Activated CD4-positive, alpha-beta memory T cell treated with anti-CD3 and anti-CD28 coated beads for 36 hours (primary cell): ENCODE results near the gene GALNT7. TPM values are rescaled to one million over a fixed set of nuclear protein-coding genes. Genes with fewer than 3 reads are reported as not detected.

Experiments
- CTCF ChIA-PET: fragments of 350-600 bp; sonication (Branson Sonifier 250); formaldehyde crosslinking; loops from one replicate; lab custom pipeline; 2021; ENCODE audit warnings: antibody characterized with exemption, inconsistent platforms; lab: Charles Lee
- POLR2A ChIA-PET: fragments of 350-600 bp; sonication (Branson Sonifier 250); formaldehyde crosslinking; loops from one replicate; lab custom pipeline; 2021; ENCODE audit warnings: antibody characterized with exemption; lab: Charles Lee
- DNase-seq: peaks from one replicate; pipeline ENCODE4 v3.0.0-alpha.2; 2020
- H3K27ac Mint-ChIP-seq: one replicate; pipeline ENCODE4 v1.8.0; 2021; ENCODE audit warnings: mixed read lengths
- H3K27me3 Mint-ChIP-seq: one replicate; pipeline ENCODE4 v1.8.0; 2021; ENCODE audit warnings: mixed read lengths
- H3K36me3 Mint-ChIP-seq: one replicate; pipeline ENCODE4 v1.8.0; 2021; ENCODE audit warnings: mixed read lengths
- H3K4me1 Mint-ChIP-seq: one replicate; pipeline ENCODE4 v1.8.0; 2021; ENCODE audit warnings: low read depth, mixed read lengths
- H3K4me3 Mint-ChIP-seq: one replicate; pipeline ENCODE4 v1.8.0; 2021; ENCODE audit warnings: mild to moderate bottlenecking, mixed read lengths
- H3K9me3 Mint-ChIP-seq: one replicate; pipeline ENCODE4 v1.8.0; 2021; ENCODE audit warnings: mixed read lengths
- intact Hi-C: fragments of 100-400 bp; cut with micrococcal nuclease; formaldehyde crosslinking; loops from one replicate; pipeline ENCODE4 v1.15.1; 2023
- total RNA-seq, 2 experiments: library from RNA; stranded (reverse); gene quantifications; one replicate each; pipeline ENCODE4 v1.2.3, GENCODE V29; 2021

Gene GALNT7
- total RNA-seq, 2 experiments from 2014 or later, result 14.4 to 16.0 TPM

DNA sequence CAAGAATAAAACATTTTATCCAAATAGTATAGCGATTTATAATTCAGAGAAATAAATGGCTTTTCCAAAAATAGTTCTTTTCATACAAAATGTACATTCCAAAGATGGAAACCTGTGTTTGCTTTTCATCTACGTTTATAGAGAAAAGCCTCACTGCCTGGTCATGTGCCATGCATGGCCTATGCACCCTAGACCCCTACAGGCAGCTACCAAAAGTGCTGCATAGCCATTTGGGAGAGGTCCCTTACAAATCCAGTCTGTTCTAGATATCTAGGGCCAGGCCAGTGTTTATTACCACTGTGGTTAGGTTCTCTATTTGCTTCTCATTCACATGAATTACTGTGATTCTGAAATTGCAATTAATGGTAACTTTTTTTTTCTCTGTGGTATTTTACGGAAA, 148.4 kb downstream of the GALNT7 start:
- H3K9me3 Mint-ChIP-seq, result no peaks in the 10 kb centered on the region
- H3K27me3 Mint-ChIP-seq, result no peaks in the 10 kb centered on the region
- no peak overlapping the region for H3K4me3 Mint-ChIP-seq
- intact Hi-C loops, result loop anchor here (5.0 kb wide), 2 partner anchors 300 to 840 kb away; no protein-coding TSS in a partner anchor
- ChIA-PET CTCF (interaction anchor here (7.4 kb wide), 1 partner anchor 99 kb away, joined by 150 read pairs; no protein-coding TSS in a partner anchor), POLR2A (no interaction called here)
- H3K27ac Mint-ChIP-seq, result no peak overlapping the region
- H3K4me1 Mint-ChIP-seq, result peaks cover 12% of the 10 kb centered on the region
- H3K36me3 Mint-ChIP-seq, result peaks cover 11% of the 10 kb centered on the region
- no peak for DNase-seq

DNA sequence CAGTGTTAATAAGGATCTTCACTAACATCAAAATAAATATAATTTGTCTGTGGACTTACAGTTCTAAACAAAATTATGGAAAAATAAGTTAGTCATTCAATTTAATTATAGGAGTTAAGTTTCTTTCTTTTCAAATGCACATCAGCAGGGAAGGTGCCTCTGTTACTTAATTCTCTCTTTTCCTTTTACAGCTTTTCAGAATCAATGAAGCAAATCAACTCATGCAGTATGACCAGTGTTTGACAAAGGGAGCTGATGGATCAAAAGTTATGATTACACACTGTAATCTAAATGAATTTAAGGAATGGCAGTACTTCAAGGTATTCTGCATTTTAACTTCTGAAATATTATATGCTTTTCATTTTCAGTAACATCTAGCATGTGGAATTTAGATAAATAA, 149.6 kb downstream of the GALNT7 start:
- Mint-ChIP-seq H3K27me3 (no peaks in the 10 kb centered on the region), H3K36me3 (peaks cover 11% of the 10 kb centered on the region), H3K4me1 (peaks cover 12% of the 10 kb centered on the region), H3K4me3 (no peak overlapping the region), H3K27ac (no peak overlapping the region), H3K9me3 (no peaks in the 10 kb centered on the region)
- POLR2A ChIA-PET, result interaction anchor here (0.8 kb wide), 1 partner anchor 17 kb away, joined by 3 read pairs; the partner anchor contains the start of gene HMGB2
- CTCF ChIA-PET, result interaction anchor here (0.7 to 7.4 kb wide), 10 partner anchors 13 to 305 kb away, joined by 3 to 150 read pairs (median 8); partner anchors contain the start of gene SAP30
- intact Hi-C loops, result loop anchor here (1.0 to 5.0 kb wide), 6 partner anchors 16 to 839 kb away; partner anchors contain the start of gene HMGB2
- no peak for DNase-seq

DNA sequence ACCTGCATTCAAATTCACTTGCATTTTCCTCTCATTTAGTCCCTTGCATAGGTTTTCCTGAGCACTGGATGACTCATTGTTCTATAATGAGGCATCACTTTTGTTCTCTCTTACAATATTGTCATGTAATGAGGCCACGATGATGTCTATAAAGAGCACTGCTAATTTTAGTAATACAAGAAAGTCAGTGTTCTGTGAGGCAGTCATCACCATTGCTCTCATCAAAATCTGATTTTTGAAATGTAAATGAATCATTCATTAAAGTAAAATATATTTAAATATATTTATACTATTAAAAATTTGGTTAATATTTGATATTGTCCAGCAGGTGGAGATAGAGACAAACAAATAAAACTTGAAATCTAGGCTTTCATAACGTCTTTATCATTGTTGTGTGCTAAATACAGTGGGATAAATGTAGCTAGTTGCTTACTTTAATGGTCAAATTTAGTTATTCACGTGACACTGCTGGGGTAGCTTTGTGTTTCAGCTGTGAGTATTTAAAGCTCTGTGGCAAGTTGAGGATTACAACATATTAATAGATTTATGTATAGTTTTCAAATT, 150.1 kb downstream of the GALNT7 start:
- H3K9me3 Mint-ChIP-seq, result no peaks in the 10 kb centered on the region
- H3K4me3 Mint-ChIP-seq, result no peak overlapping the region
- CTCF ChIA-PET, result interaction anchor here (0.7 to 7.4 kb wide), 21 partner anchors 8 to 848 kb away, joined by 3 to 150 read pairs (median 4); partner anchors contain the start of gene SAP30
- no peaks in the 10 kb centered on the region for H3K27me3 Mint-ChIP-seq
- peaks cover 11% of the 10 kb centered on the region for H3K36me3 Mint-ChIP-seq
- no peak overlapping the region for H3K27ac Mint-ChIP-seq
- peaks cover 12% of the 10 kb centered on the region for H3K4me1 Mint-ChIP-seq
- intact Hi-C loops, result loop anchor here (1.0 to 5.0 kb wide), 7 partner anchors 16 to 839 kb away; partner anchors contain the start of genes HMGB2 and SAP30
- DNase-seq, result no peak
- POLR2A ChIA-PET, result interaction anchor here (0.8 kb wide), 1 partner anchor 16 kb away, joined by 3 read pairs; the partner anchor contains the start of gene HMGB2

DNA sequence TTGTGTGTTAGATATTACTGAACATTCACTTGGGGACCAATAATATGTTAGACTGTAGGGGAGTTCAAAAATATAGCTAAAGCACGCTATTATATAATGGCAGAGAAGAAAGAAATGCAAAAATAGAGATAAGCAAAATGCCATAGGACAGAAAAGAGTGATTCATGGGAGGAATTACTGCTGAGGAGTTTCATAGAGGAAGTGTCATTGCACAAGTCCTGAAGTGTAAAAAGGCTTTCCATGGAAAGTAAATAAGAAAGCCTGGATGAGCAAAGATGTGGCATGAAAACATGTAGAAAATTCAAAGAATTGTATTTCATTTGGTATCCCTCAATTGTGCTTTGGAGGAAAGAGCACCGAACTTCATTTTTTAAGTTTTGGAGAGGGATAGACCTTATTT, 151.1 kb downstream of the GALNT7 start:
- ChIA-PET CTCF (interaction anchor here (0.7 to 7.4 kb wide), 14 partner anchors 12 to 306 kb away, joined by 3 to 150 read pairs (median 6); partner anchors contain the start of gene SAP30), POLR2A (no interaction called here)
- H3K36me3 Mint-ChIP-seq, result peaks cover 11% of the 10 kb centered on the region

DNA sequence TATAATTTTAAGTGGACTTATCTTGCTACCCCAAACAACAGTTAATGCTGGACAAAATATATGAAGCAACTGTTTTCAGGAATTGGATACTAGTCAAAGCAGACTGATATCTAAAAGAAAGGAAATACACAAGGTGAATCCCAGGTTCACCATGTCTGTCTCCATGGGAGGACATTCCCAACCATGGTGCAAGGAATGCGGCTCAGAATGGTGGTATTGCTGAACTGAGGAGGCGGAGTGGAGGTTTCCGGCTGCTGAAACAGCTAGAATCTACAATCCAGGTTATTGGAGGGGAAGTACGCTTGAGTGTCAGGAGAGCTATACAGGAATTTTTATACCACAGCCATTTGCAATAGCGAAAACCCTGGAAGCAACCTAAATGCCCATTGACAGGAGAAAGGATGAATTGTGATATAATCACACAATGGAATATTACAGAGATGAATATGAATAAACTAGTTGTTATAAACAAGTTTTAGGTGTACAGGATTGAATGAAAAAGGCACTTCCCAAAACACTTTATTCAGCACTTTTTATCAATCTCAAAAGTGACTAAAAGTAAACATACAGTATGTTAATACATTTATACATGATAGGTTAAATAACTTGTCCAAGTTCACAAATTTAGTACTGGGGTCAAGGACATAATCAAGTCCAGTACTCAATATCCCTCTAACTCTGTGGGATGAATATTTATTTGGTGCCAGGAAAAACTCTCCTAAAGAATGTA, 156.6 kb downstream of the GALNT7 start:
- POLR2A ChIA-PET, result no interaction called here
- H3K4me1 Mint-ChIP-seq, result no peaks in the 10 kb centered on the region
- H3K27ac Mint-ChIP-seq, result no peak overlapping the region
- DNase-seq, result no peak
- no peaks in the 10 kb centered on the region for H3K9me3 Mint-ChIP-seq
- H3K36me3 Mint-ChIP-seq, result peaks cover 23% of the 10 kb centered on the region
- CTCF ChIA-PET, result interaction anchor here (1.1 kb wide), 1 partner anchor 92 kb away, joined by 3 read pairs; no protein-coding TSS in a partner anchor
- H3K27me3 Mint-ChIP-seq, result no peaks in the 10 kb centered on the region
- intact Hi-C loops, result no loop called here
- H3K4me3 Mint-ChIP-seq, result no peak overlapping the region

More for the DNA sequence above, 151.1 kb downstream of the GALNT7 start:
- no peak for DNase-seq
- Mint-ChIP-seq H3K4me3 (no peak overlapping the region), H3K9me3 (no peaks in the 10 kb centered on the region), H3K27ac (no peak overlapping the region), H3K4me1 (peaks cover 12% of the 10 kb centered on the region), H3K27me3 (no peaks in the 10 kb centered on the region)
- intact Hi-C loops, result loop anchor here (1.0 to 5.0 kb wide), 3 partner anchors 51 to 838 kb away; partner anchors contain the start of gene SAP30

DNA sequence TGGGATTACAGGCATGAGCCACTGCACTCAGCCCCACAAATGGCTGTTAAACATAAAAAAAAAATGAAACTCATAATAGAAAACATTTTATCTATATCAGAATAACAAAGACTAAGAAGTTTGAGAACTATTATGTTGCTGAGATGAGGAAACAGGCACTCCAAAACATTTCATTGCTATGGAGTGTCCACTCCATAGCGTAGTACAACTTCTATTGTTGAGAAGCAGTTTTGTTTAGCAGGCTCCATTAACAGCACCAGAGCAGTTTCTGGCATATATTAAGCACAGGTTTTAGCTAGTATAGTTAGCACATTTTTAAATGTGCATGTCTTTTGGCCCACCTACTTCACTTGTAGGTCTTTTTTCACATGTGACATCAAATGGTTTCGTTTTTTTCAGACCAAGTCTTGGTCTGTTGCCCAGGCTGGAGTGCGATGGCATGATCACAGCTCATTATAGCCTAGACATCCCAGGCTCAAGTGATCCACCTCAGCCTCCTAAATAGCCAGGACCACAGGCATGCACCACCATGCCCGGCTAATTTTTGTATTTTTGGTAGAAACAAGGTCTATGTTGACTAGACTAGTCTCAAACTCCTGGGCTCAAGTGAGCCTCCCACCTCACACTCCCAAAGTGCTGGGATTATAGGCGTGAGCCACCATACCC, 159.8 kb downstream of the GALNT7 start:
- POLR2A ChIA-PET, result no interaction called here
- Mint-ChIP-seq H3K36me3 (peaks cover 37% of the 10 kb centered on the region), H3K27me3 (no peaks in the 10 kb centered on the region), H3K4me1 (peaks cover 9% of the 10 kb centered on the region), H3K27ac (no peak overlapping the region), H3K9me3 (no peaks in the 10 kb centered on the region), H3K4me3 (no peak overlapping the region)
- intact Hi-C loops, result no loop called here
- DNase-seq, result no peak
- CTCF ChIA-PET, result no interaction called here

DNA sequence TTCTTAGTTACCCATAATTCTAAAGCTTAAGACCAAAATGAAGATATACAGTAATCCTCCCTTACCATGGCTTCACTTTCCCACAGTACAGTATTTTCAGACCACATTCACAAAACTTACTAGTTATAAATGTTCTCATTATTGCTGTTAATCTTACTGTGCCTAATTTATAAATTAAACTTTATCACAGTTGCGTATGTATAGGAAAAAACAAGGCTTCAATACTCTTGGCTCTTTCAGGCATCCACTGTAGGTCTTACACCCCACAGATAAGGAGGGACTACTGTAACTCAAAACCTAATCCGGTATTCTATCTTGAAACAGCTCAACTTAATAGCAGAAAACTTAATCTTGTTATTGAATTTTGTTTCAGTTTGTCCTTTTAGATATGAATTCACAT, 162.0 kb downstream of the GALNT7 start:
- ChIA-PET POLR2A (interaction anchor here (1.5 to 2.3 kb wide), 3 partner anchors 10 to 41 kb away, joined by 3 to 8 read pairs (median 6); no protein-coding TSS in a partner anchor), CTCF (interaction anchor here (1.3 to 1.7 kb wide), 4 partner anchors 9 to 29 kb away, joined by 3 to 10 read pairs (median 6); no protein-coding TSS in a partner anchor)
- Mint-ChIP-seq H3K4me1 (peaks cover 9% of the 10 kb centered on the region), H3K27me3 (peaks cover 3% of the 10 kb centered on the region), H3K27ac (no peak overlapping the region), H3K36me3 (peaks cover 47% of the 10 kb centered on the region), H3K9me3 (no peaks in the 10 kb centered on the region), H3K4me3 (no peak overlapping the region)
- DNase-seq, result no peak
- intact Hi-C loops, result loop anchor here (1.0 kb wide), 1 partner anchor 9 kb away; no protein-coding TSS in a partner anchor

DNA sequence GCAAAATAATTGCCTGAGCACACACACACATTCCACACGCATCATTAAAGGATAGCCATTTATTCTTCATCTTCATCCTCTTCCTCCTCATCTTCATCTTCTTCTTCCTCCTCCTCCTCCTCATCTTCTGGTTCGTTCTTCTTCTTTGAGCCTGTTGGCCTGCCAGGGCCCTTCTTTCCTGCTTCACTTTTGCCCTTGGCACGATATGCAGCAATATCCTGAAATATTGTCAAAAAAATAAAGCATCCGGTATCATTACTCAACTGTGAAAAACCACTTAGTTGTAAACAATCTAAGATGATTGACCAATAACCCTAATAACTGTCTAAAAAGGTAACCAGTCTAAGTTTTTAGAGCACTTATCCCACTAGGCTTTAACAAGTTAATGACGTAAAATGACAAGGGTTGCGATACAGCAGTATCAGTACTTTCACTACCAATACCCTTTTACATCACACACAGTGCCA, 163.4 kb downstream of the GALNT7 start:
- H3K4me1 Mint-ChIP-seq, result peaks cover 11% of the 10 kb centered on the region
- H3K36me3 Mint-ChIP-seq, result peaks cover 44% of the 10 kb centered on the region
- intact Hi-C loops, result no loop called here
- ChIA-PET POLR2A (interaction anchor here (0.6 to 4.6 kb wide), 3 partner anchors 38 to 80 kb away, joined by 4 to 117 read pairs (median 8); partner anchors contain the start of gene SAP30), CTCF (interaction anchor here (0.9 to 2.0 kb wide), 5 partner anchors 13 to 88 kb away, joined by 3 to 10 read pairs (median 5); no protein-coding TSS in a partner anchor)
- H3K27me3 Mint-ChIP-seq, result peaks cover 4% of the 10 kb centered on the region
- no peaks in the 10 kb centered on the region for H3K9me3 Mint-ChIP-seq
- H3K4me3 Mint-ChIP-seq, result peak overlapping the region; percentile 95
- peak overlapping the region; percentile 76 for H3K27ac Mint-ChIP-seq
- DNase-seq, result no peak

DNA sequence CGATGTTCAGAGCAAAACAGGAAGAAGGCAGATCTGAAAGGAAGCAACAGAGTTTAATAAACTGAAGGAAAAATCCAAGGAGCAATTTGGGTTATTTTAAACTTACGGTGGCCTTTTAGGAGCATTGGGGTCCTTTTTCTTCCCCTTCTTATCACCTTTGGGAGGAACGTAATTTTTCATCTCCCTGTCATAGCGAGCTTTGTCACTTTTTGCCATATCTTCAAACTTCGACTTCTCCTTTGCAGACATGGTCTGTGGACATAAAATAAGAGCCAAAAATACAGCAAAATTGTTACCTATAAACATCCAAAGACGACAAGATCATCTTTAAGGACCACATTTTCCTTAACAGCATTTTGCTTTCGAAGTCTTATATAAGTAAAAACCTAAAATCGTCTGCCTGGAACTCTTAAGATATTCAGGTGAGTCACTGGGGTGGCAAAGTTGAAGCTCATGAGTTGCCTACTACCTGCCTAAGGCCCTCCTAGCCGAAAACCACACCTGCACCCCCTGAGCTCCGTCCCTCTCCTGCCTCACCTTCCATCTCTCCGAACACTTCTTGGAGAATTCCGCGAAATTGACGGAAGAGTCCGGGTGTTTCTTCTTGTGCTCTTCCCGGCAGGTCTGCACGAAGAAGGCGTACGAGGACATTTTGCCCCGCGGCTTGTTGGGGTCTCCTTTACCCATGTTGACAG, 164.5 kb downstream of the GALNT7 start:
- H3K9me3 Mint-ChIP-seq, result no peaks in the 10 kb centered on the region
- ChIA-PET CTCF (interaction anchor here (0.8 to 2.8 kb wide), 7 partner anchors 12 to 87 kb away, joined by 3 to 12 read pairs (median 5); no protein-coding TSS in a partner anchor), POLR2A (interaction anchor here (0.6 to 4.6 kb wide), 6 partner anchors 34 to 165 kb away, joined by 3 to 117 read pairs (median 4); partner anchors contain the start of genes GALNT7 and SAP30)
- H3K4me3 Mint-ChIP-seq, result peak overlapping the region; percentile 95
- intact Hi-C loops, result no loop called here
- peaks cover 4% of the 10 kb centered on the region for H3K27me3 Mint-ChIP-seq
- H3K27ac Mint-ChIP-seq, result peak overlapping the region; percentile 97
- peaks cover 11% of the 10 kb centered on the region for H3K4me1 Mint-ChIP-seq
- peaks cover 44% of the 10 kb centered on the region for H3K36me3 Mint-ChIP-seq
- DNase-seq, result peak; percentile 33

DNA sequence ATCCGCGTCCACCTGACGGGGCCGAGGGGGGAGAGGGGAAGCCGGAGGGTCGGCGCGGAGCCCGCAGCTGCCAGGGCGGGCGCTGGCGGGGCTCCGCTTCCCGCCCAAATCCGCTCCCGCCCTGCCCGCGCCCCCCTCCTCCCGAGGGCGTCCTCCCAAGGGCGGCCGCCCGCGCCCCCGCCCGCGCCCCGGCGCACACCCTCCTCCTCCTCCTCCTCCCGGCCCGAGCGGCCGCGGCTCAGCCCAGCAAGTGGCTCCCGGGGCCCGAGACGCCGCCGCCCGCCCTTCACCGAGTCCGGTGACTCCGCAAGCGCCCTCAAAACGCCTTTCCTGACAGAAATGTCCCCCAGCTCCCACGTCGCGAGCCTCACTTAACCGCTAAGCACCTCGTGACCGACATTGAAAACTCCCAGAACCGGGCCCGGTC, 165.1 kb downstream of the GALNT7 start:
- Mint-ChIP-seq H3K27me3 (peaks cover 4% of the 10 kb centered on the region), H3K9me3 (no peaks in the 10 kb centered on the region), H3K27ac (peak overlapping the region; percentile 100), H3K4me1 (peaks cover 11% of the 10 kb centered on the region), H3K4me3 (peak overlapping the region; percentile 95), H3K36me3 (peaks cover 42% of the 10 kb centered on the region)
- ChIA-PET POLR2A (interaction anchor here (0.6 to 4.6 kb wide), 6 partner anchors 34 to 166 kb away, joined by 3 to 117 read pairs (median 8); partner anchors contain the start of genes GALNT7 and SAP30), CTCF (interaction anchor here (1.0 to 2.8 kb wide), 7 partner anchors 13 to 87 kb away, joined by 3 to 12 read pairs (median 5); no protein-coding TSS in a partner anchor)
- intact Hi-C loops, result loop anchor here (1.0 to 2.0 kb wide), 6 partner anchors 15 to 950 kb away; partner anchors contain the start of genes CEP44, FBXO8, GALNT7 and SAP30
- peak; percentile 60 for DNase-seq
